HG03060 (cell line): Measurements from ENCODE around the gene RNLS.
A peak's percentile ranks its signal among the peaks of the same experiment; 100 is the strongest.

Experiments
- ATAC-seq: cut with Tn5 transposase; IDR thresholded peaks from one replicate; pipeline ENCODE4 v1.9.1; 2021; ENCODE audit warnings: low read depth, moderate number of reproducible peaks; ENCODE audit not compliant: unreplicated experiment

RNLS gene

DNA sequence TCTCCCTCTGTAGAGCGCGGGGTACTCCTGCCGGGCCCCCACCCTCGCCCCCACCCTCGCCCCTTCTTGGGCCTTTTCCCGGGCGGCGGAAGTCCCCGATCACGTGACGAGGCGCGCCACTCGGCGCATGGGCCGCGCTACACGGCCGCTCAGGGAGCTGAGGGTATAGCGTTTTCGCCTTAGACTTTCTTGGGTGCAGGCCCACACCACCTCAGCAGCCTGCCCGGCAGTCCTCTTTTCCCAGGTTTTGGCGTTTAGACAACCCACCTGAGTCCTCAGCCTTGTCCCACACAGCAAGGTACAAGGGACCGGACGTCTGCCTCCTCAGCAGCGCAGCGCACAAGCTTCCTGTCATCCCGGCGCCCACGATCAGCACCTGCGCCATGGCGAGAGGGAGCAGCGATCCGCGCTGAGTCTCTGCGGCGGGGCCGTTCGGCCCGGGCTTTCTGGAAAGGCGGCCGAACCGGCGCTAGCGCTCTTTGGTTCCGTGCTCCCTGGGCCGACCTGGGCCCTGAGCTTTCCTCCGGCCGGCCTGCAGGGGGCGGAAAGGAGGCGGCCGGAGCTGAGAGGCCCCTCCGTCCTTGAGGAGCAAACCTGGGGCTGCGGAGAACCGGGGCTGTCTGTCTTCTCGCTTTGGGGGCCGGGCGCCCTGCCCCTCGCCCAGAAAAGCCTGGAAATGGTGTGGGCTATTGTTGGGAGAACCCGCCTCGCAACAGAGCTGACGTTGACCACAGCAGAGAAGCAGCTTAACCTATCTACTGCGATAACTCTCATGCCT lies at the start of gene RNLS:
RNLS (minus strand) TSS at position 513 of the 778 bp plus-strand sequence.
- ATAC-seq: peak; percentile 37

DNA sequence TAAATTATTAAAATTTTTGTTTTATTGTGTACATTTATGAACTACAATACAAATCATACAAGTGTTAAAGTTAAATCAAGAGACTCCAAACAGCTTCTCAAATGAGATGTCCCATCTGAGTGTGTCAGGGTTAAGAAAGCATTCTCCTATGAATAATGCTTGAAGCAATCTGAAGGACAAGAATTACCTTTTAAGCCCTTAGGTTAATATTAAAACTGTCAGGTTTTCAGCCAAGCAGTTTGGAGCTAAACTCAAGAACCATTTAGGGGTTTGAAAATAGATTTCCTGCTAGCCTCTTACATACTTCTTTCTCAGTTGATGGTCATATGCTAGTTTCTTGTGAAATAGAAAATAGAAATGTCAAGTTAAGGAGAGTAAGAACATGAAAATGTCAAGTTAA lies 41.7 kb upstream of the RNLS start:
- no peak for ATAC-seq

DNA sequence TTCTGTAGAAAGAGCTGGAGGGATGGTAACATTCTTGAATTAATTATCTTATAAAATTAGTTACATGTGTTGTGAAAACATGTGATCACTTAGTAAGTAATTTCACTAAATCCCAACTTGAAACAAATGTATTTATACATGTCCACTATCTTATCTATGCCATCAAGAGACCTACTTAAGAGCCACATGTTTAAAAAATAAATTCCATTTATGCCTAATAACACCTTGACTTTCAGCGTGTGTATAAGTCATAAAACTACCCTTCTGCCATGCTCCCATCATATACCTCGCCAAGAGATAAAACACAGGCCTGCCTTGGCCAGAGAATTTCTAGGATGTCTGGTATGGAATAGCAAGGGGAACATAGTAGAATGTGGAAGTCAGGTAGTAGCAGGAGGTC lies 40.7 kb upstream of the RNLS start:
- ATAC-seq: no peak

DNA sequence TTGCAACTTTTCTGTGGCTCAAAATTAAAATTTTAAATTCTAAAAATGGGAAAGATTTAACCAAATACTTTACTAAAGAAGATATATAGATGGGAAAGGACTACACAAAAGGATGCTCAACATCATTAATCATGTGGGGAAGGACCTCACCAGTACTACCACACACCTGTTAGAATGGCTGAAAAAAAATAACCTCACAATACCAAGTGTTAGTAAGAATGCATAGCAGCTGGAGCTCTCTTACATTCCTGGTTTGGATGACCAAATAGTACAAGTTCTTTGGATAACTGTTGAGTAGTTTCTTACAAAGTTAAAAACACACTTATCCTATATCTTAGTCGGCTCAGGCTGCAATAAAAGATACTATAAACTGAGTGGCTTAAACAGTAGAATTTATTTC lies 37.3 kb upstream of the RNLS start:
- no peak for ATAC-seq

DNA sequence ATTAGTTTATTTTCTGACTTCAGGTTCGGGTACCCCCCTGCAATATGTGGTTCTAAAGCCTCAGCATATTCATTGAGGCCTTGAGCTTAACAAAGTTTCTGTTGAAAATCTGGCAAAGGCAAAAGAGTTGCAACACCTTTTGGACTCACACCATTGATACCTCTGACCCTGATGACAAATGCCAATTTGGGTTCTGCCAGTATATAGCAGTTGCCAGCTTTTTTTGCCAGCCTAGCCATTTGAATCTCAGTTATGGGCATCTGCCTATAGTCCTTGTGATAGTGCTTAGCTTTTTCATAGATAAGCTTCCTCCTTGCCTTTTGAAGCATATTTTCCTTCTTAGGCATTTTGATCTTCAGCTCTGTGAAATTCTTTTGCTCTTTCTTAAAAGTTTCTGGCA lies 35.4 kb upstream of the RNLS start:
- no peak for ATAC-seq

DNA sequence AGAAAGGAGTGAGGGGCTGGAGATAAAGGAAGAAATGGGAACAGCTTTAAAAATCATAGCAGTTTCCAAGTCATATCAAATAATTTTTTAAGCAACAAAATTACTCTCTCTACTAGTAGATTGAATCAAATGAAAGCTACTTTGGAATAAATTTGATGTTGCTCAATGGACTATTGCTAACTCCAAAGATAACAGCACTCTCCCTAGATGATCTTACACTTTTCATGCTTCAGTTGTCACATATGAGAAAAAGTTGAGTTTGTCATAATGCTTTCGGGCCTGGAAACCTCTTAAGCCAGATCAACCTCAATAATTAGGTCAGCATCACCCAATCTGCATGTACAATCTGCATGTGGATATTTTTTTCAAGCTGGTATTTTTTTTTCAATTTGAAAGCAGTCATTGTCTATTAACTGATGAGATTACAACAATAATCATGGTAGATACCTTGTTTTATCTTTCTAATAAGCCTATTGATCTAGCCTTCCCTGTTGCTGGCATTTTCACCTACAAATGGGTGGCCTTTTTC lies 34.7 kb upstream of the RNLS start:
- ATAC-seq: no peak

DNA sequence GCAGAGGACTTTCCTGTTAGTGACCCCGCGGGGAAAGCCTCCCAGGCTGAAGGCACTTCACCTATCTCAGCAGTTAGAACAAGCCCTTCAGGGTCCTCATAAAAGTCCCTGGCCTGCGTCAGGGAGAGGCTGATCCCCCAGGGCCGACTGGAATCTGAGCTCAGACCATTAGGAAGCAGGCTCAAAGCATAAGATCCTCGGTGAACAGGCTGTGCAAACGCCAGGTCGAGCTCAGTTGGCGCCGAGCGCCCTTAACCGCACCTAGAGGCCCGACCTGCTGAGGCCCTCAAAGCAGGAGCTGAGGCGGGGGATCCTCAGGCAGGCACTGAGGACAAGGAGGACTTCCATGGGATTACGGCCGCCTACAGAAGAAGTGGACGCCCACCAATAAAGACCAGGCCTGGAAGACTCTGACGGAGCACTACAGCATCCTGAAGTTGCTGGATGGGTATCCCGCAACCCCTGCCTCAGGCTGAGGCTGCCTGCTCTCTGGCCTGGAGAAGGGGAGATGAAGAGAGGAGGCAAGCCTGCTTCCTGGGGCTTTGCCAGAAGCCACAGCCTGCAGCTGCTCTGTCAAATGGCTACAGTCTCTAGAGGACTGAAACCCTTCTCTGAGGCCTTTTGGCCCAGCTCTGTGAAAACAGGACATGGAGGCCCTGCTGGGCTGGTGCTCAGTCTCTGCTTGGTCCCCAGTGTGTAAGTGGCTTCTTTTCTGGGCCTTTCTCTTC lies 33.3 kb upstream of the RNLS start:
- ATAC-seq: no peak

DNA sequence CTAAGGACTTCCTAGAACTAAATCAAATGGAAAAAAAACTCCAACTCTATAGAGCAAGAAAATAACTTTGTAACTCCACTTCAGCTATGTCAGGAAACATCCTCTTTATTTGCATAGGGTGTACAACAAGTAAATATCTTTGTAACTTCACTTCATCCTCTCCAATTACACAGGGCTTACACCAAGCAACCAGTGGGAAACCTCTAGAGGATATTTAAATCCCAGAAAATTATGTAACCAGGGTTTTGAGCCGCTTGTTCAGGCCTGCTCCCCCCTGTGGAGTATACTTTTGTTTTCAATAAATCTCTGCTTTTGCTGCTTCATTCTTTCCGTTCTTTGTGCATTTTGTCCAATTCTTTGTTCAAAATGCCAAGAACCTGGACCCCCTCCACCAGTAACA lies 25.7 kb upstream of the RNLS start:
- ATAC-seq: no peak

DNA sequence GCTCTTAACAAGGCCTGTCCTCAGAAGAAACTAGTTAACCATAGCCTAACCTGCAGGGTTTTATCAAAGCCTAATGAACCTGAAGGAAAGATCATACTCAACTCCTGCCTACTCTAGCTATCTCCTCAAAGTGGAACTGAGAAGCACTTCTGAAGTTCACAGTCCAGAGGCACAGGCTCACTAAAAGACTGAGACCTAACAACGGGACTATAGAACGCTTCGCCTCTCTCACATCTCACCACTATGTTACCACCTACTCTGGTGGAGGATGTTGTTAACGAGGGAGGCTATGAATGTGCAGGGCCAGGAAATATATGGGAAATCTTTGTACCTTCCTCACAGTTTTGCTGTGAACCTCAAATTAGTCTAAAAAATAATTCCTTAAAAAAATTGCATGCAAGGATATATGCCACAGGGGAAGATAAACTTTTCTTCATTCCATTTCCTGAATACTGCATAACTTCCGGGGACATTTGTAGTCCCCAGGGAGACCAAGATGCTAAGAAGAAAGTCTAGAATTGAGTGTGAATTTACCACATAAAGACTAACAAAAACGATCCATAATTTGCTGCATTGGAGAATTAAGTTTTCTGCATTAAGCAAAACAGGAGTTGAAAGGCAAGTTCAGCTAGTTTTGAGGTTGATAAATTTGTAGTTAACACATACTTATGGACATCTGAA lies 25.1 kb upstream of the RNLS start:
- no peak for ATAC-seq

DNA sequence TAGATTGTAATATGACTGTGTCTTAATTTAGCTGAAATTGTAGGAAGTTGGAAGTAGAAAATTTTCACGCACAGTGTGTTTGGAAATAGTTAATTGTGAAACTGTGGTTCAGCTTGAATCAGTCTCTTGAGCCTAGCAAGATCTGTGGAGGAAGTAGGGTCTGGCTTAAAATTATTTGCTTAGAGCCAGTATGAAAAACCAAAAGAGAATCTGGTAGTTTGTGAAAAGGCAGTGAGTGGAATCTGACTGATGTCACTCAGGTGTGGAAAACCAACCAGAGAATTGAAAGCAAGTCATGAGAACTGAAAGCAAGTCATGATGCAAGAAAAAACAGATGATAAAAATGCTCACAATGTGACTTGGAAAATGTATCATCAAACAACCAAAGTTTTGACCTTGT lies 14.9 kb upstream of the RNLS start:
- ATAC-seq: peak; percentile 65

DNA sequence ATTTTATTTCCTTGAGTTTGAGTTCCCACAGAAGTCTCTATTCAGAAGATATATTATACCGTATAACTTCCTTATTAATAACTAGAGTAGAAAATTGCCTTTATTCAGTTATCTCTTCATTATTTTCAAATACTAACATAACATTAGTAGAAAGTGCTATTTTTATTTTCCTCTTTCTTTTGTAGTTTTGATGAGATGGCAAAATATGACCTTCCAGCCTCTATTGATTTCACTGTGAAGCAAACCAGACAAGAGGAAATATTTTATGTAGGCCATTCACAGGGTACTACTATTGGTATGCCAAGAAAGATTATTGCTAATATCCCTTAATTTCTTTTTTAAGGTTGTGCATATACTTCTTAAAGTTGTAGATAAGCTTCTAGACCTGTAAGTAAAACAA lies 11.4 kb upstream of the RNLS start:
- ATAC-seq: no peak

DNA sequence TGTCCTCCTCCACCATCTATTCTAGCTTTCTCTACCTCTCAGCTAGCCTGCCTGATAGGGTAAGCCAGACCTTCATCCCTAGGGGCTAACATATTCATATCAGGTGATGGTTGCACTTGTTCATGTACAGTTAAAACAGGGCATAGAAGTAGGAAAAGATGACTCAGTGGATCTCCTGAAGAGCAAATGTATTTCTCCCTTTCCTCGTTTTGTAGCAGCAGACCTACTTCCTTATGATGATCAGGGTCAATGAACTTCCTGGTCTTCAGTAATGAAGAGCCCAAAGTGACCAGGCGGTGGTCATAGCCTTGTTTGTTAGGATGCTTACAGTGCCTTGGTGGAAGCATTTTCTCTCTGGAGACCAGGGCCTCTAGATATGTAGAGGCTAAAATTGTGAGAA lies 9.8 kb upstream of the RNLS start:
- ATAC-seq: no peak

DNA sequence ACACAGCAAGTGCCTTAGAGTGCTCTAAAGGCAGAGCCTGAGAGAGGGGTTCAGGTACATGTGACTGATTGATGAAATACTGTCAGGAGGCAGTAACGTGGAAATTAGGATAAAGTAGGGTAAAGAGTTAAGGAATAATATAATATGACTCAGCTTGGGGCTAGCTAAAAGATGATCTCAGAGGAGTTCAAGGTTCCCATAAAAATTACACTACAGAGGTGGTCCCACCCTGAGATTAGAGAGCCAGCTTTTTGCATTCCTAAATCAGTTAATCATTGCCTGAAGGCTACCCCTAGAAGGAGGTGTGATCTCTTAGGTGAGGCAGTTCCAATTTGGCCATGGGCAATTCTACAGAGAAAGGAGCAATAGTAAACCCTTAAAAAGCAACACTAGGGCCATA lies 9.3 kb upstream of the RNLS start:
- no peak for ATAC-seq

DNA sequence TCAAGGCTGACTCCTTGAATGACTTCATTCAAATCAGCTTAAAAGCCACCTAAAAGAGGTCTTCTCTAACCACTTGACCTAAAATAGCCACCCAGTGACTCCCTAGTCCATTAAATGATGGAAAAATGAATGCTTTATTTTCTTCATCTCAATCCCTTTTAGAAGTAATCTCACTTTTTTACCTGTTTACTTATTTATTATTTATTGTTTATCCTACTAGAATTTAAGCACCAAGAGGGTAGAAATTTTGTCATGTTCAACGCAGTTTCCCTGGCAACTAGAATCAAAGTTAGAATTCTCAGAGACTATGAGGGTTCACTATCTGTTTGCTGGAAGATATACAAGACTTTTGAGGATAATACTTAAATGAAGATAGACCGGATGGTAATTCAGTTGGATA lies 3.3 kb upstream of the RNLS start, which contains the start of gene LIPJ:
LIPJ (plus strand) TSS at position 301 of the 400 bp plus-strand sequence. CDS start 3,926 bp downstream, outside the sequence.
- no peak for ATAC-seq

DNA sequence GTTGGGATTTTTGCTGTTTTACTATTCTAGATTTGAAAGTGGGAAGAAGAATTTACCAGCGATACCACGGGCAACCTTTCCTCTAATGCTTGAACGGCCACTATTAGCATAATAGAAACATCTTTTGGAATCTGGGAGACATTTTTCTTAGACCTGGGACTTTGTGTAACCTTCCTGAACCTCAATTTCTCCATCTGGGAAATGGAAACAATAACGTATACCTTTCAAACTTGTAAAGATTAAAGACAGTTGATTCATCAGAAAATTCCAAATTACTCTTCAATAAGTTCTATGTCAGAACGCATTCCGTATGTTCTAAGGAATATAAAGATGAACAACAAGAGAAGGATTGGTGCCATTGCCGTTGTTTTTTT lies 453 bp upstream of the RNLS start:
- ATAC-seq: no peak

DNA sequence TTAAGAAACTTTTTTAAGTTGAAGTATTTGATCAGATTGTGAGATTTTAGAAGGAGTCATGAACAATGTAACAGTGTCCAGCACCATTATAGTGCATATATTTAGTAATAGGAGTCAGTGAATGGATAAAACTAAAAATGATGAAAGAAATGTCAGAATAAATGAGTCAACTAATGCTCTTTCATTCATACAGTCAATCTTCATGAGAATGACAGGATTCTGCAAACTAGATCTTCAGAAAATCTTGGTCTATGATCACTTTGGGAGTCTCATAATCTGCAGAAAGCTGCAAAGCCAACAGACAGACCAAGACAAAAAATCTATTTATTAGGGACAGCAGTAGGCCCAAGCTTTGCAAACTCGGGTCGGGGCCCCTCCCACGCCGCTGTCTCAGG lies 710 bp downstream of the RNLS start:
- no peak for ATAC-seq

DNA sequence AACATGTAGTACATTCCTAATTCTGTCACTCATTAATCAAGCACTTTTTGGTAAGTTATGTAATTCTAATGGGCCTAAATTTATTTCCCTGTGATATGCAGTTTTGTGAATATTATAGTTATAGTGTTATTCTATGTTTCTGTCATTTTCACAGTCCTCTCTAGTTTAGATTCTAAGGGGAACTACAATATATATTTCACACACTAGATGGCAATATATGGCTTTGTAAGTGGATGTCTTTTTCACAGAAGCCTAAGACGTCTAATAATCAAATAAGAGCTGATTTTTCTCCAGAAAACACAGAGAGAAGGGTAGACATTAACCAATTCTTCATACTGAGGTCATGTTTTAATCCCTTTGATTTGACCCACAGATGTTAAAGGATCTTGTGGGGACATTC lies 18.0 kb downstream of the RNLS start:
- no peak for ATAC-seq

DNA sequence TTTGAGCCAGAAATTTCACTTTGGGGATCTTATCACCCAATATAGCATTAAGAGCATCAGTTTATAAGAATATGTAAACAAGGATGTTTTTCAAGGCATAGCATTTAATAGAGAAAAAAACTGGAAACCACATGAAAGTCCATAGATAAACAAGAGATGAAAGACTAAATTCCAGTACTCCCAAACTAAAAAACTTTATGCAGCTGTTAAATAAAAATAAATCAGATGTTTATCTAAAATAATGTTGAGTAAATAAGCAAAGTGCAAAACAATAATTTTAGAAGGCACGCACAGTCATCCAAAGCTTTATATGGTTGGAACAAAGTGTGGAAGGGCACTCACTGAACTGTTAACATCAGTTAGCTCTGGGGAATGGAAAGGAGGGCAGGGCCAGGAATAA lies 21.0 kb downstream of the RNLS start:
- ATAC-seq: no peak

DNA sequence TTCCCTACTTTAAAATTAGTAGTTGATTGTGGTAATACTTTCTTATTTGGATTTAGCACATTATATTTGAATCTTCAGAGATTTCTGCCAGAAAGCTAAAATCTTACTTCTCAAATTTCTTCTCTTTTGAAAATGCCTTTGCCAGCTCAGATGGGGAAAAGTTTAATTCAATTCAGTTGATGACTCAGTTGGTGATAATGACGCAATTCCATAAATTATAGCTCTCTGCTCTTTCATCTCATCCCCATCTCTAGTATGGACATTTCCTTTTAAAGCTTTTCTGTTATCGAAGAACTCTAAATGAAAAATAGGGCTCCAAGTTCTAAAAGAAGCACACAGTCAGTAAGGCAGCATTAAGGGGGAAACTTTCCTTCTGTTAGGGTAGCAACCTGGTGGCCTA lies 25.5 kb downstream of the RNLS start:
- ATAC-seq: no peak

DNA sequence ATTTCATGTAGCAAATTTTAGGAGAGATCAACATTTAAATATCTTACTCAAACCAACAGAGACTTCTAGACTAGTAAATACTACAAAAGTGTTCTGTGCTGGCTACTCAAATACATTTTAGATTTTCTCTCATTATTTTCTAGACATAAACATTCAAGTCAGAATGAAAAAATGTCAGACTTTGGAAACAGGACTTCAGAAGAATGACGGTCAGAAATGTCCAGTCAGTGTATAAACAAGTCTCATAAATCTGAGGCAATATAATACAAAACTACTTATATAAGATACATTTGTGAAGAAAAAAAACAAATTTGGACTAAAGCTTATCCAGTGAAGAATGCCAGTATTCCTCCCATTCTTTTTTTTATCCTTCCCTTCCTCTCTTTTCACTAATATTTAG lies 25.9 kb downstream of the RNLS start:
- ATAC-seq: no peak

DNA sequence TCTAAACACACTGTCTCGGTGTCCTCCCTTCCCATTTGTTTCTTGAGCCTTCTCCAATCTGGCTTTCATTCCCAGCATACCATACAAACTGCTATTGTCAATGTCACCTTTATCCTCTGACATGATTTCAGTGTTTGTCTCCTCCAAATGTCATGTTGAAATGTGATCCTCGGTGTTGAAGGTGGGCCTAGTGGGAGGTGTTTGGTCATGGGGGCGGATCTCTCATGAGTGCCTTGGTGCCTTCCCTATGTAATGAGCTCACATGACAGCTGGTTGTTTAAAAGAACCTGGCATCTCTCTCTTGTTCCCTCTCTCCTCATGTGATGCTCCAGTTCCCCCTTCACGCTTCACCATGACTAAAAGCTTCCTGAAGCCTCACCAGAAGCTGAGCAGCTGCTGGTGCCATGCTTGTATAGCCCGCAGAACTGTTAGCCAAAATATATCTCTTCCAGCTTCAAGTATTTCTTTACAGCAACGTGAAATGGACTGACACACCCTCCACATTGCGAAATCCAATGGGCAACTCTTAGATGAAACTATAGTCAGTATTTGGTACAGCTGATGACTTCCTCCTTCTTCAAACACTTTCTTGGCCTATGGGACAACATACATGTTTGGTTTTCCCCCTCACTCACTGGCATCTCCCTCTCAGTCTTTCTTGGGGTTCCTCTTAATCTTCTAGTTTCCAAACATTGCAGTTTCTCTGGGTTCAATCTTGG lies 27.8 kb downstream of the RNLS start:
- no peak for ATAC-seq
